ENCODE results near the gene GRIN2C. TPM values are rescaled to one million over a fixed set of nuclear protein-coding genes. Genes with fewer than 3 reads are reported as not detected.

GRIN2C gene
- total RNA-seq, 4 donors from 2014 or later, result 0.17 to 2.5 (median 0.50) TPM

GRCh38 chr17:74856112-74856511 is 3.6 kb downstream of the GRIN2C start:
- Histone ChIP-seq H3K4me3 (no peak overlapping the region), H3K9me3 (no peaks in the 10 kb centered on the region), H3K27me3 (peaks cover 9 to 100% (median 58%) of the 10 kb centered on the region in 4 donors), H3K27ac (replicated peaks in 1 of 4) (no peak overlapping the region), H3K36me3 (no peaks in the 10 kb centered on the region), H3K4me1 (peaks cover 22 to 38% (median 29%) of the 10 kb centered on the region in 4 donors)
- no peak for DNase-seq (ENCODE audit: extremely low spot score)
- TF ChIP-seq POLR2AphosphoS5 (IDR thresholded peaks at IDR 0.05) (no peak), CTCF (IDR thresholded peaks at IDR 0.05) (no peak), POLR2A (IDR thresholded peaks at IDR 0.05; ENCODE audit: low read depth) (no peak), EP300 (IDR thresholded peaks at IDR 0.05) (no peak)
- intact Hi-C loops (cut with DNase I), result no loop called here
- WGBS, result 88% methylated on average over 7 of the region's 7 CpGs

GRCh38 chr17:74855323-74855722 is 4.4 kb downstream of the GRIN2C start:
- intact Hi-C loops (cut with DNase I), result no loop called here
- Histone ChIP-seq H3K27me3 (peaks cover 9 to 100% (median 55%) of the 10 kb centered on the region in 4 donors), H3K27ac (replicated peaks in 1 of 4) (no peak overlapping the region), H3K9me3 (no peaks in the 10 kb centered on the region), H3K4me3 (no peak overlapping the region), H3K36me3 (no peaks in the 10 kb centered on the region), H3K4me1 (peaks cover 16 to 30% (median 21%) of the 10 kb centered on the region in 4 donors)
- TF ChIP-seq POLR2A (IDR thresholded peaks at IDR 0.05; ENCODE audit: low read depth), result no peak
- no peak for TF ChIP-seq EP300 (IDR thresholded peaks at IDR 0.05)
- TF ChIP-seq POLR2AphosphoS5 (IDR thresholded peaks at IDR 0.05), result no peak
- TF ChIP-seq CTCF (IDR thresholded peaks at IDR 0.05), result no peak
- 88% methylated on average over 1 of the region's 4 CpGs for WGBS
- no peak for DNase-seq (ENCODE audit: extremely low spot score)

GRCh38 chr17:74854792-74855191 is 4.9 kb downstream of the GRIN2C start:
- Histone ChIP-seq H3K27me3 (peaks cover 9 to 100% (median 50%) of the 10 kb centered on the region in 4 donors), H3K27ac (replicated peaks in 1 of 4) (no peak overlapping the region), H3K9me3 (no peaks in the 10 kb centered on the region), H3K36me3 (no peaks in the 10 kb centered on the region), H3K4me3 (no peak overlapping the region), H3K4me1 (peaks cover 11 to 24% (median 16%) of the 10 kb centered on the region in 4 donors)
- WGBS, result 73% methylated on average over 7 of the region's 17 CpGs
- intact Hi-C loops (cut with DNase I), result loop anchor here (5.0 kb wide), 1 partner anchor 57 kb away; no protein-coding TSS in a partner anchor
- TF ChIP-seq EP300 (IDR thresholded peaks at IDR 0.05) (no peak), CTCF (IDR thresholded peaks at IDR 0.05) (no peak), POLR2A (IDR thresholded peaks at IDR 0.05; ENCODE audit: low read depth) (no peak), POLR2AphosphoS5 (IDR thresholded peaks at IDR 0.05) (no peak)
- DNase-seq (ENCODE audit: extremely low spot score), result no peak

- Histone ChIP-seq H3K36me3 (no peaks in the 10 kb centered on the region), H3K27ac (replicated peaks in 1 of 4) (no peak overlapping the region), H3K27me3 (peaks cover 9 to 96% (median 39%) of the 10 kb centered on the region in 4 donors), H3K4me3 (no peak overlapping the region), H3K4me1 (peaks cover 6 to 14% (median 10%) of the 10 kb centered on the region in 4 donors), H3K9me3 (no peaks in the 10 kb centered on the region)
- no peak for TF ChIP-seq EP300 (IDR thresholded peaks at IDR 0.05)
- TF ChIP-seq CTCF (IDR thresholded peaks at IDR 0.05), result no peak
- no peak for TF ChIP-seq POLR2A (IDR thresholded peaks at IDR 0.05; ENCODE audit: low read depth)
- TF ChIP-seq POLR2AphosphoS5 (IDR thresholded peaks at IDR 0.05), result no peak
- intact Hi-C loops (cut with DNase I), result loop anchor here (5.0 kb wide), 1 partner anchor 56 kb away; no protein-coding TSS in a partner anchor
- no peak for DNase-seq (ENCODE audit: extremely low spot score)
- 83% methylated on average over 8 of the region's 8 CpGs for WGBS
These were observed 6.0 kb downstream of the GRIN2C start for GRCh38 chr17:74853669-74854068.

- no peaks in the 10 kb centered on the region for H3K36me3 ChIP-seq
- peaks cover 9 to 90% (median 36%) of the 10 kb centered on the region in 4 donors for H3K27me3 ChIP-seq
- WGBS, result 38% methylated on average over 9 of the region's 9 CpGs
- intact Hi-C loops (cut with DNase I), result loop anchor here (5.0 kb wide), 1 partner anchor 56 kb away; no protein-coding TSS in a partner anchor
- peaks cover 6 to 14% (median 10%) of the 10 kb centered on the region in 4 donors for H3K4me1 ChIP-seq
- DNase-seq (ENCODE audit: extremely low spot score), result no peak
- no peak overlapping the region for H3K4me3 ChIP-seq
- TF ChIP-seq POLR2A (IDR thresholded peaks at IDR 0.05; ENCODE audit: low read depth) (no peak), CTCF (IDR thresholded peaks at IDR 0.05) (no peak), POLR2AphosphoS5 (IDR thresholded peaks at IDR 0.05) (no peak), EP300 (IDR thresholded peaks at IDR 0.05) (no peak)
- no peaks in the 10 kb centered on the region for H3K9me3 ChIP-seq
- no peak overlapping the region for H3K27ac ChIP-seq (replicated peaks in 1 of 4)
These were observed 6.7 kb downstream of the GRIN2C start for GRCh38 chr17:74853048-74853397.

All from esophagus muscularis mucosa (tissue), 4 donors.